ENCODE measurements around the gene ULBP1.
A peak's percentile ranks its signal among the peaks of the same experiment; 100 is the strongest.
"Not testable (repeated sequence)": the region's sequence is repeated elsewhere in the genome, so short reads cannot be mapped to it uniquely, and the experiment has no call there.

The ULBP1 gene

DNA sequence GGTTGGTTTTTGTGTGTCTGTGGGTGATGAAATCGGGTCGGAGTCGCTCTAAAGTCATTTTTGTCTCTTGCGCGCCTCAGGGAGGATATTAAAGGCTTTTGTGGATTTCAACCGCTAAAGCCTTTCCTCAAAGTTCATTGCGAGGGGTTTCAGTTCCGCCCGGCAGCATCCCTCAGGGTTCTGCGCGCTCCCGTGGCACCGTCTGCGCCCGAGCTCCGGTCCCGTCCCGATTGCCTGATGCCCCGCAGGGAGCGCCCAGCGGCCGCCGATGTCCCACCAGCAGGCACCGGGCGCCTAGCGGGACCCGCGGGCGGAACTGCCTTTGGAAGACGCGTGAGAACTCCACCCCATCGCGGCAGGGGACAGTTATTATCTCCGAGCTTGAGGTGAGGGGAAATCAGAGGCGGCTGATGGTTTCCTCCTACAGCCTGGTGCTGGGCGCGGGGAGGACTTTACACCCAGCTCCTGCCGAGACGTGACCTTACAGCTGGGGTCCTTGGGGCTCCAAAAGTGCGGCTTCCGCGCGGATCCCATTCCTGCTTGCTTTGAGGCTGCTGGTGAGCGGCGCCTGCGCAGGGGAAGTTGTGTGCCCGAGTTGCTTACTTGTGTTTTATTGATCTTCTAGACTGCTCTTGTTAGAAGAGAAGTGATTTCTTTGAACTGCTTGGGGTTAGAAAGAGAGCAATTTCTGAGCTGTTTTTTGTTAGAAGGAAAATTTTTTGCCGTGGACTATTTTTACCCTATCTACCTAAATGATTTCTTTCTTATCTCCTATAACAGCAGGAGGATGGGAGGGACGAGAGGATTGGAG lies 27.1 kb downstream of the ULBP1 start:
- Histone ChIP-seq H3K9ac (ENCODE audit: low read depth, low read length) (peak overlapping the region; percentile 39; the same call in 1 of the 2 replicates), H3K36me3 (ENCODE audit: insufficient read depth, low read length) (no peaks in the 10 kb centered on the region), H3K4me1 (ENCODE audit: insufficient read depth, low read length) (no peaks in the 10 kb centered on the region), H3K9me3 (ENCODE audit: control insufficient read depth, insufficient read depth, low read length) (no peaks in the 10 kb centered on the region)

DNA sequence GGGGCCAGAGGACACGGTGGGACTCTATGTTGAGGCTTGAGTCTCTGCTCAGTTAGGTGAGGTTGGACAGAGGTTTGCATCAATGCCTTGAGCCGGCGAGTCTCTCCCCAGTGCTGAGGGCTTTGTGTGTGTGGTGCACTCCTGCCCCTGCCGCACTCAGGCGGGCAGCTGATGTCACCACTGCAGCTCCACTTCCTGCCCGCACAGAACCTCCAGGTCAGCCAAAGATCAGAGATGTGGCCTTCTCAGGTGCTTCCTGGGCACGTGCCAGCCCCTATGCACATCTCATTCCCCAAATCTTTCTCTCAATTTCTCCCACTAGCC lies 27.7 kb downstream of the ULBP1 start:
- not testable (repeated sequence) for H3K4me1 ChIP-seq (ENCODE audit: insufficient read depth, low read length); H3K9me3 ChIP-seq (ENCODE audit: control insufficient read depth, insufficient read depth, low read length); H3K36me3 ChIP-seq (ENCODE audit: insufficient read depth, low read length)
- peak overlapping the region; percentile 39; the same call in 1 of the 2 replicates for H3K9ac ChIP-seq (ENCODE audit: low read depth, low read length)

- Histone ChIP-seq H3K9me3 (ENCODE audit: control insufficient read depth, insufficient read depth, low read length) (no peaks in the 10 kb centered on the region), H3K4me1 (ENCODE audit: insufficient read depth, low read length) (no peaks in the 10 kb centered on the region), H3K9ac (ENCODE audit: low read depth, low read length) (no peak overlapping the region), H3K36me3 (ENCODE audit: insufficient read depth, low read length) (no peaks in the 10 kb centered on the region)
These were observed 28.1 kb downstream of the ULBP1 start for GRCh38 chr6:149991838-149992237.

DNA sequence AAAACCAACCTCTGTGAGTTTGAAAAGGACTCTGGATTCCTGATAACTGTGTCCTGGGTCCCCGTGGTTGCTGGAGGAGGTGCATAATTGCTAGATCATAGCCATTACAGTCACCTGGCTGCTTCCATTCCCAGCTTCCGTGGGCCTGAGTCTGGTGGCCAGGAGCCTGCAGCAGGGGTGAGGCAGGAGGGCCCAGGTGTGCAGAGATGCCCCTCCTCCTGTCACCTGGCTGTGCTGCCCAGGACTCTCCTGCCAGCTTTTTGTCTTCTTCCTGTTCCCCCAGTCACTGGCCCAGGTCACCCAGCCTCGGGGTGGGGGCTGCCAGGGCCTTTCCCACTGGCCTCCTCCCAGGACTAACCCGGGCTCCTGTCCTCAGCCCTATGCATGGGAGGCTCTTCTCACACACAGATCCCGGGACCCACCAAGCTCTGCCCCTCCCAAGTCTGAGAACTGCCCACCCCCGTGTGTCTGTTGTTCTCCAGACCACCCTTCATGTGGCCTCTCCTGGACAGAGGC lies 31.6 kb downstream of the ULBP1 start:
- Histone ChIP-seq H3K36me3 (ENCODE audit: insufficient read depth, low read length) (no peaks in the 10 kb centered on the region), H3K9ac (ENCODE audit: low read depth, low read length) (no peak overlapping the region), H3K9me3 (ENCODE audit: control insufficient read depth, insufficient read depth, low read length) (no peaks in the 10 kb centered on the region), H3K4me1 (ENCODE audit: insufficient read depth, low read length) (no peaks in the 10 kb centered on the region)

DNA sequence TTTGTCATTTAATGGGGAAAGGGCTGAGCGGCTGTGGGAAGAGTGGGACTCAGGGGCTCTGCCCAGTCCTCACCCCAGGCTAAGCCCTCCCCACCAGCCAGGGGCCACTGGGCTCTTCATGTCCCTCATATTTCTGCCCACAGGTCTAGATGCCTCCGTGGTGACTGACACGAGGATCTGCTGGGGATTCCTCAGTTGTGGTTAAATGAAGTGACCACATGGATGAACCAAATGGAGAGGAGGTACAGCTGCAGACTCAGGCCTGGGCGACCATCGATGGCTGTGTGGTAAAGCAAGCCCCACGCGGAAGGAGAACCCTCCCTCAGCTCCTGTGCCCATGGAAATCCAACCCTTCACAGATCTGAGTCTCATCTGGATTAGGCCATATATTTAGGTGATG lies 32.2 kb downstream of the ULBP1 start:
- H3K9me3 ChIP-seq (ENCODE audit: control insufficient read depth, insufficient read depth, low read length) = no peaks in the 10 kb centered on the region
- no peaks in the 10 kb centered on the region for H3K36me3 ChIP-seq (ENCODE audit: insufficient read depth, low read length)
- H3K4me1 ChIP-seq (ENCODE audit: insufficient read depth, low read length) = no peaks in the 10 kb centered on the region
- H3K9ac ChIP-seq (ENCODE audit: low read depth, low read length) = no peak overlapping the region

GRCh38 chr6:149999636-150000035 lies 35.9 kb downstream of the ULBP1 start:
- Histone ChIP-seq H3K9ac (ENCODE audit: low read depth, low read length) (no peak overlapping the region), H3K4me1 (ENCODE audit: insufficient read depth, low read length) (no peaks in the 10 kb centered on the region), H3K36me3 (ENCODE audit: insufficient read depth, low read length) (no peaks in the 10 kb centered on the region), H3K9me3 (ENCODE audit: control insufficient read depth, insufficient read depth, low read length) (no peaks in the 10 kb centered on the region)

DNA sequence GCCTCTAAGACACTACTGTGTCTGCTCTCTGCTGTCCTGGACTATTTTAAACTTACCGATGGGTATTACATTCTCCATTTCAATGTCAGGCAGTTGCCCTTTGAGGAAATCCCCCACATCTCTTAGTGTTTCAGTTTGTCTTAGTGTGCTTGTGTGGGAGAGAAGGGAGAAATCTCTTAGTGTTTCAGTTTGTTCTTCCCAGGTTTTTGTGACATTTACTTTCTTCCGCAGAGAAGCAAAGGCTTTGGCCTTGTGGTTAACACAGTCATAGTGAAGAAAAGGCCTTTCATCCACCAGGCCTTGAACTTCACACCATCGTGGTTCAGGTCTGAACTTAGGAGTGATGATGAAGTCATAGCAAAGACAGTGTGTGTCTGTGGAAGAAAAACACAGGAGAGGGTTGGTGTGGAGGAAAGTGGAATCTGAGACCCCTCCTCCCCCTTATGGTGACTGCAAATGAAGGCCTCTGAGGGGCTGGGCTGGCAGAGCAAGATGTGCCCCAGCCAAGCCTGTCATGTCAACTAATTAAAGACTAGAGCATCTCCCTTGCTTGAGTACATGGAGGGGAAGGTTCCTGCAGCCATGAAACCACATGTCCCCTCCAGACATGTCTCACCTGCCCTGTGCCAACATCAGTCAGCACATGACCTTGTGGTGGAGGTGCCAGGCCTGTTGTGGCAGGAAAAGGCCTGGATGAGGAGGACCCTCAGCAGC lies 37.7 kb downstream of the ULBP1 start:
- H3K9ac ChIP-seq (ENCODE audit: low read depth, low read length) = no peak overlapping the region
- no peaks in the 10 kb centered on the region for H3K4me1 ChIP-seq (ENCODE audit: insufficient read depth, low read length)
- no peaks in the 10 kb centered on the region for H3K36me3 ChIP-seq (ENCODE audit: insufficient read depth, low read length)
- no peaks in the 10 kb centered on the region for H3K9me3 ChIP-seq (ENCODE audit: control insufficient read depth, insufficient read depth, low read length)

GRCh38 chr6:150002710-150003109 lies 39.0 kb downstream of the ULBP1 start:
- Histone ChIP-seq H3K9me3 (ENCODE audit: control insufficient read depth, insufficient read depth, low read length) (no peaks in the 10 kb centered on the region), H3K4me1 (ENCODE audit: insufficient read depth, low read length) (no peaks in the 10 kb centered on the region), H3K36me3 (ENCODE audit: insufficient read depth, low read length) (no peaks in the 10 kb centered on the region), H3K9ac (ENCODE audit: low read depth, low read length) (no peak overlapping the region)

- H3K36me3 ChIP-seq (ENCODE audit: insufficient read depth, low read length); H3K9me3 ChIP-seq (ENCODE audit: control insufficient read depth, insufficient read depth, low read length); H3K4me1 ChIP-seq (ENCODE audit: insufficient read depth, low read length); H3K9ac ChIP-seq (ENCODE audit: low read depth, low read length): not testable (repeated sequence)
These were observed 39.9 kb downstream of the ULBP1 start for GRCh38 chr6:150003599-150003998.

- Histone ChIP-seq H3K36me3 (ENCODE audit: insufficient read depth, low read length) (no peaks in the 10 kb centered on the region), H3K4me1 (ENCODE audit: insufficient read depth, low read length) (no peaks in the 10 kb centered on the region), H3K9me3 (ENCODE audit: control insufficient read depth, insufficient read depth, low read length) (no peaks in the 10 kb centered on the region), H3K9ac (ENCODE audit: low read depth, low read length) (peak overlapping the region; percentile 85)
These were observed 40.5 kb downstream of the ULBP1 start for GRCh38 chr6:150004101-150004782.

DNA sequence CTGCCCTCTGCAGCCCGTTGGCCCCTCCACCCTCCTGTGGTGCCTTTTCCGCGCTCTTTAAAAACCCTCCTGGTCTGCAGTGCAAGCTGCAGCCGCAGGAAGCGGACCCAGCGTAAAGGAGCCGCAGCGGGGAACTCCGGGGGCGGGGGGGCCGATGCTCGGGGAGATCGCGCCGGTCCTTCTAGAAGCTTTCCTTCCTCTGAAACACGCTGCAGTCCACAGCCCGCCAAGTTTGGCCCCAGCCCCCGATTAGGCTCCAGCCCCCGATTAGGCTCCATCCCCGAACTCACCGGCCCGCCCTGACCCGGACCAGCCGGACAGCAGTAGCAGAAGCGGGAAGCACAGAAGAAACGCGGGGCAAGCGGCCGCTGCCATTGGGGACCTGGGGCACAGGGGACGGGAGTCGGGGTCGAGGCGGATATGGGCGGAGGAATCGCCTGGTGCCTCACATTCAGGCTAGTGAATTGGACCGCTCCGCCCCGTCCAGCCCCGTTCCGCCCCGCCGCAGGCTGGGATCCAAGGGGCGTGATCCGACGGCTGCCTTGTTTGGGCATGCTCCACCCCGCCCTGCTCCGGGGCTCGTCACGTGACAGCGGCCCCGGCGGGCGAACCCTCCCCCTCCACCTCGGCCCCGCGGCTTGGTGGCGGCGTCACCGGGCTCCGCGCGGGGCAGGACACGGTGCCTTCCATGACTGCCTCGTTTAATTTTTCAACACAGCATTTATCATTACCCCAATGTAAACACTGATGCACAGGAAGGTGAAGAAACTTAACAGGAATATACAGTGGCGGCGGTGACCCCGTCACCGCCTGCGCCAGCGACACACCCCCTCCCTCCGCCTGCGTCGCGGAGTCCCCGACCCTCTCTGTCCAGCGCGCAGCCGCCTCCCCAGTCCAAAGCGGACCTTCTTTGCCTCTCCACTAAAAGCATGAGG lies 41.3 kb downstream of the ULBP1 start:
- Histone ChIP-seq H3K4me1 (ENCODE audit: insufficient read depth, low read length) (no peaks in the 10 kb centered on the region), H3K9me3 (ENCODE audit: control insufficient read depth, insufficient read depth, low read length) (no peaks in the 10 kb centered on the region), H3K9ac (ENCODE audit: low read depth, low read length) (peak overlapping the region; percentile 85), H3K36me3 (ENCODE audit: insufficient read depth, low read length) (no peaks in the 10 kb centered on the region)

GRCh38 chr6:150005761-150006651 lies 42.3 kb downstream of the ULBP1 start:
- no peaks in the 10 kb centered on the region for H3K36me3 ChIP-seq (ENCODE audit: insufficient read depth, low read length)
- no peaks in the 10 kb centered on the region for H3K4me1 ChIP-seq (ENCODE audit: insufficient read depth, low read length)
- peak overlapping the region; percentile 85 for H3K9ac ChIP-seq (ENCODE audit: low read depth, low read length)
- no peaks in the 10 kb centered on the region for H3K9me3 ChIP-seq (ENCODE audit: control insufficient read depth, insufficient read depth, low read length)

DNA sequence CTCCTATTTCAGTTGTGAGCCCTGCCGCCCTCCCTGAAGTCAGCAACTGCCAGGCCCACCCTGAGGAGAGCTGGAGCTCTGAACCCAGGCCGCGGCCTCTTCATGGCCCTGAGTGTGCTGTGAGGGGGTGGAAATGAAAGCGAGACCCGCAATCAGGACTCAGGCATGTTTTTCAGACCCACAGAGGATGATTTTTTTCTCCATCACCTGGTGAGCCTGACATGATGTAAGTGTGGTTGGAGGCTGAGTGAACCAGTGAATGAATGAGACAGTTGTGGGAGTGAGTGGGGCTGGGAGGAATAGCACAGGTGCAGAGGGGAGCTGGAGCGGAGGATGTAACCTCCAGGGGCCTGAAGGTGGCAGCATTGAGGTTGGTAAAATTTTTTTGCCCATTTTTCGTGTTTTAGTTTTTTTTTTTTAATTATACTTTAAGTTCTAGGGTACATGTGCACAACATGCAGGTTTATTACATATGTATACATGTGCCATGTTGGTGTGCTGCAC lies 43.3 kb downstream of the ULBP1 start:
- Histone ChIP-seq H3K9me3 (ENCODE audit: control insufficient read depth, insufficient read depth, low read length) (no peaks in the 10 kb centered on the region), H3K9ac (ENCODE audit: low read depth, low read length) (no peak overlapping the region), H3K4me1 (ENCODE audit: insufficient read depth, low read length) (no peaks in the 10 kb centered on the region), H3K36me3 (ENCODE audit: insufficient read depth, low read length) (no peaks in the 10 kb centered on the region)
